CD8-positive, alpha-beta memory T cell (primary cell): Measurements from ENCODE around the gene SRGAP2B. TPM values are rescaled to one million over a fixed set of nuclear protein-coding genes. Genes with fewer than 3 reads are reported as not detected.
"Not testable (repeated sequence)": the region's sequence is repeated elsewhere in the genome, so short reads cannot be mapped to it uniquely, and the experiment has no call there.

Experiments used
- CTCF ChIA-PET: fragments of 350-600 bp; sonication (Branson Sonifier 250); formaldehyde crosslinking; loops from one replicate; lab custom pipeline; 2021; ENCODE audit warnings: antibody characterized with exemption; lab: Charles Lee
- POLR2A ChIA-PET: fragments of 350-600 bp; sonication (Branson Sonifier 250); formaldehyde crosslinking; loops from one replicate; lab custom pipeline; 2021; ENCODE audit warnings: antibody characterized with exemption; lab: Charles Lee
- DNase-seq, 5 donors: peaks; one replicate each; pipeline versions ENCODE4 v3.0.0 to v3.0.0-alpha.2; 2020 to 2022; ENCODE audit warnings: mixed read lengths in 1 of 5
- H3K27ac ChIP-seq: one replicate; pipeline ENCODE4 v1.7.0; 2013; ENCODE audit warnings: low read depth, mild to moderate bottlenecking, low read length, moderate library complexity
- H3K27me3 ChIP-seq: 2 replicates; pipeline ENCODE4 v1.7.0; 2013; ENCODE audit warnings: low read length, mild to moderate bottlenecking; ENCODE audit not compliant: insufficient read depth, poor library complexity, severe bottlenecking
- H3K36me3 ChIP-seq: 2 replicates; pipeline ENCODE4 v1.7.0; 2013; ENCODE audit warnings: mild to moderate bottlenecking, low read length, moderate library complexity; ENCODE audit not compliant: insufficient read depth
- H3K4me1 ChIP-seq: 2 replicates; pipeline ENCODE4 v1.7.0; 2013; ENCODE audit warnings: mild to moderate bottlenecking, low read length, moderate library complexity; ENCODE audit not compliant: insufficient read depth
- H3K4me3 ChIP-seq: 2 replicates; pipeline ENCODE4 v1.7.0; 2013; ENCODE audit warnings: mild to moderate bottlenecking, low read length
- H3K9me3 ChIP-seq: 2 replicates; pipeline ENCODE4 v1.7.0; 2013; ENCODE audit warnings: mild to moderate bottlenecking, low read length
- H3K27ac Mint-ChIP-seq, 8 donors: one replicate each; pipeline ENCODE4 v1.8.0; 2020 to 2021; ENCODE audit warnings: mixed read lengths in 8 of 8, mild to moderate bottlenecking in 6 of 8, inconsistent platforms in 3 of 8, moderate library complexity in 3 of 8
- H3K27me3 Mint-ChIP-seq, 2 donors: one replicate each; pipeline ENCODE4 v1.8.0; 2020 to 2021; ENCODE audit warnings: mixed read lengths in 2 of 2, mild to moderate bottlenecking in 1 of 2, moderate library complexity in 1 of 2
- H3K36me3 Mint-ChIP-seq, 3 donors: one replicate each; pipeline ENCODE4 v1.8.0; 2020 to 2021; ENCODE audit warnings: mixed read lengths in 3 of 3, inconsistent platforms in 1 of 3, mild to moderate bottlenecking in 1 of 3
- H3K4me1 Mint-ChIP-seq, 3 donors: one replicate each; pipeline ENCODE4 v1.8.0; 2020 to 2021; ENCODE audit warnings: mixed read lengths in 3 of 3, inconsistent platforms in 1 of 3, mild to moderate bottlenecking in 1 of 3
- H3K4me3 Mint-ChIP-seq, 7 donors: one replicate each; pipeline ENCODE4 v1.8.0; 2020 to 2021; ENCODE audit warnings: mixed read lengths in 7 of 7, mild to moderate bottlenecking in 6 of 7, moderate library complexity in 4 of 7, inconsistent platforms in 2 of 7
- H3K9me3 Mint-ChIP-seq, 5 donors: one replicate each; pipeline ENCODE4 v1.8.0; 2020 to 2022; ENCODE audit warnings: mixed read lengths in 5 of 5, mild to moderate bottlenecking in 3 of 5, moderate library complexity in 2 of 5, inconsistent platforms in 1 of 5
- polyA plus RNA-seq: library from polyadenylated mRNA; unstranded; fragments of 300-500 nt; fragmentation: Illumina TruSeq; gene quantifications from one replicate; pipeline ENCODE4 v1.2.3, GENCODE V29; 2021
- total RNA-seq, 2 experiments: library from RNA; stranded (reverse); gene quantifications; one replicate each; pipeline ENCODE4 v1.2.3, GENCODE V29; 2021

SRGAP2B gene
- total and polyA plus RNA-seq, 3 experiments from 2014 or later: 1.6 to 18.6 (median 15.9) TPM

- H3K4me1 ChIP-seq, H3K9me3 ChIP-seq, H3K36me3 Mint-ChIP-seq, H3K27me3 Mint-ChIP-seq, H3K27ac Mint-ChIP-seq, CTCF ChIA-PET, H3K4me1 Mint-ChIP-seq, DNase-seq, POLR2A ChIA-PET, H3K27me3 ChIP-seq, H3K9me3 Mint-ChIP-seq, H3K4me3 ChIP-seq, H3K27ac ChIP-seq, H3K4me3 Mint-ChIP-seq, H3K36me3 ChIP-seq: not testable (repeated sequence)
Observed at GRCh38 chr1:145055217-145055760, 39.8 kb downstream of the SRGAP2B start.

GRCh38 chr1:145053428-145053827, 41.7 kb downstream of the SRGAP2B start:
- H3K4me3 Mint-ChIP-seq, H3K4me1 Mint-ChIP-seq, H3K27me3 Mint-ChIP-seq, H3K27me3 ChIP-seq, H3K36me3 Mint-ChIP-seq, H3K36me3 ChIP-seq, POLR2A ChIA-PET, H3K9me3 ChIP-seq, H3K4me1 ChIP-seq, CTCF ChIA-PET, DNase-seq, H3K27ac ChIP-seq, H3K27ac Mint-ChIP-seq, H3K4me3 ChIP-seq, H3K9me3 Mint-ChIP-seq: not testable (repeated sequence)

- H3K27ac ChIP-seq, H3K36me3 ChIP-seq, H3K27me3 ChIP-seq, H3K27ac Mint-ChIP-seq, POLR2A ChIA-PET, H3K36me3 Mint-ChIP-seq, H3K4me3 Mint-ChIP-seq, H3K9me3 ChIP-seq, H3K4me1 ChIP-seq, H3K4me1 Mint-ChIP-seq, CTCF ChIA-PET, H3K4me3 ChIP-seq, H3K9me3 Mint-ChIP-seq, H3K27me3 Mint-ChIP-seq, DNase-seq: not testable (repeated sequence)
Observed at GRCh38 chr1:145052019-145052776, 42.9 kb downstream of the SRGAP2B start.

GRCh38 chr1:145048181-145048856, 46.8 kb downstream of the SRGAP2B start:
- H3K4me3 ChIP-seq, DNase-seq, H3K4me3 Mint-ChIP-seq, H3K27me3 Mint-ChIP-seq, H3K27ac Mint-ChIP-seq, CTCF ChIA-PET, H3K4me1 ChIP-seq, H3K36me3 ChIP-seq, H3K27ac ChIP-seq, H3K9me3 ChIP-seq, H3K9me3 Mint-ChIP-seq, H3K36me3 Mint-ChIP-seq, H3K27me3 ChIP-seq, H3K4me1 Mint-ChIP-seq, POLR2A ChIA-PET: not testable (repeated sequence)

GRCh38 chr1:145047553-145047952, 47.6 kb downstream of the SRGAP2B start:
- H3K4me3 Mint-ChIP-seq, H3K4me1 Mint-ChIP-seq, H3K4me1 ChIP-seq, DNase-seq, H3K9me3 ChIP-seq, H3K27me3 ChIP-seq, H3K27ac Mint-ChIP-seq, H3K27me3 Mint-ChIP-seq, POLR2A ChIA-PET, H3K36me3 ChIP-seq, H3K36me3 Mint-ChIP-seq, H3K9me3 Mint-ChIP-seq, H3K4me3 ChIP-seq, H3K27ac ChIP-seq, CTCF ChIA-PET: not testable (repeated sequence)

- H3K4me3 ChIP-seq, H3K9me3 Mint-ChIP-seq, H3K36me3 ChIP-seq, H3K4me1 Mint-ChIP-seq, H3K27ac Mint-ChIP-seq, DNase-seq, H3K9me3 ChIP-seq, CTCF ChIA-PET, H3K27me3 Mint-ChIP-seq, H3K27ac ChIP-seq, H3K36me3 Mint-ChIP-seq, H3K27me3 ChIP-seq, H3K4me3 Mint-ChIP-seq, POLR2A ChIA-PET, H3K4me1 ChIP-seq: not testable (repeated sequence)
Observed at GRCh38 chr1:145045571-145046273, 49.4 kb downstream of the SRGAP2B start.

GRCh38 chr1:145041519-145041918, 53.6 kb downstream of the SRGAP2B start:
- H3K36me3 Mint-ChIP-seq, H3K27ac Mint-ChIP-seq, H3K36me3 ChIP-seq, DNase-seq, H3K9me3 ChIP-seq, POLR2A ChIA-PET, H3K9me3 Mint-ChIP-seq, H3K4me1 Mint-ChIP-seq, CTCF ChIA-PET, H3K27ac ChIP-seq, H3K27me3 ChIP-seq, H3K27me3 Mint-ChIP-seq, H3K4me3 ChIP-seq, H3K4me1 ChIP-seq, H3K4me3 Mint-ChIP-seq: not testable (repeated sequence)

GRCh38 chr1:145036019-145036418, 59.1 kb downstream of the SRGAP2B start:
- DNase-seq, H3K27ac ChIP-seq, H3K4me3 Mint-ChIP-seq, H3K27me3 Mint-ChIP-seq, POLR2A ChIA-PET, H3K27me3 ChIP-seq, H3K9me3 ChIP-seq, H3K9me3 Mint-ChIP-seq, H3K4me1 ChIP-seq, H3K36me3 Mint-ChIP-seq, H3K4me3 ChIP-seq, H3K36me3 ChIP-seq, H3K4me1 Mint-ChIP-seq, CTCF ChIA-PET: not testable (repeated sequence)
- peak overlapping the region in 1 of 8 donors; percentile 40 for H3K27ac Mint-ChIP-seq
